ENCODE data around the gene ABHD15. TPM values are rescaled to one million over a fixed set of nuclear protein-coding genes. Genes with fewer than 3 reads are reported as not detected.

The ABHD15 gene
- total RNA-seq, 1 donor from 2014 or later: 6.3 TPM

DNA sequence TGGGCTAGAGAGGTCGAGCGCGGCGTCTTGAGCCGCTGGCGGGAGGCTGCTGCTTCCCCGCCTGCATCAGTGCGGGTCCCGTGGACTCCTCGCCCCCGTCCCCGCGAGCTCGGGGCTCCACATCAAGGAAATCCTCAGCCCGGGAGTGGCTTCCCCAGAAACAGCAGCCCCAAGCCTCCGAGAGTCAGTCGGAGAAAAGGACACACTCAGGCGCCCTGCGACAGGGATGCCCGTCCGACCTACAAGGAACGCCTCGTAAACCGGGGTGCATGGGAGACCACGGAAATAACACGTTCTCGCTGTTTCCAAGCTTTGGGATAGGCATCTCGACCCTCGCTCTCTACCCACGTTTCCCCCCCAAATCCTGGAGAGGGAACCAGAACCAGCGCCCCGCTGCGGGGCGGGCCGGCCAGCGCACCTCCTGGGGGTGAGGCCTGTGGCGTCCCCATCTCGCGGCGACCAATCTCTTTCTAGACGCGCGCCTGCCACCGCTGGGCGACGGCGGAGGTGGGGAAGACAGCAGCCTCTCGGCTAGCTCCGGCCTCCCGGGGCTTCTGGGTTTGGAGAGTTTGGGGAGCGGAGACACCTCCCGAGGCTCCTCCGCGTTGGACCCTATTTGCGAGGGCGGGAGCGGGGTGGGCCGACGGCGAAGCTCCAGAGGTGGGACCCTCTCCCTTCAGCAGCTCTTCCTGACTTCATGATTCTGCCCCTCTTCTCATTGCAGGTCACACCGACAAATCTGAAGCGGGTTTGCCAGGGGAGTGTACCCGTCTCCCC lies 905 bp upstream of the ABHD15 start:
- DNase-seq (ENCODE audit: low read depth): no peak
- FAIRE-seq: no peak
- Histone ChIP-seq H3K4me3 (ENCODE audit: low read depth, low read length) (peak overlapping the region; percentile 61), H3K36me3 (ENCODE audit: control insufficient read depth, insufficient read depth, low read length) (no peaks in the 10 kb centered on the region), H3K27me3 (ENCODE audit: control insufficient read depth, insufficient read depth, low read length) (no peaks in the 10 kb centered on the region)
- TF ChIP-seq, protein P1, sequence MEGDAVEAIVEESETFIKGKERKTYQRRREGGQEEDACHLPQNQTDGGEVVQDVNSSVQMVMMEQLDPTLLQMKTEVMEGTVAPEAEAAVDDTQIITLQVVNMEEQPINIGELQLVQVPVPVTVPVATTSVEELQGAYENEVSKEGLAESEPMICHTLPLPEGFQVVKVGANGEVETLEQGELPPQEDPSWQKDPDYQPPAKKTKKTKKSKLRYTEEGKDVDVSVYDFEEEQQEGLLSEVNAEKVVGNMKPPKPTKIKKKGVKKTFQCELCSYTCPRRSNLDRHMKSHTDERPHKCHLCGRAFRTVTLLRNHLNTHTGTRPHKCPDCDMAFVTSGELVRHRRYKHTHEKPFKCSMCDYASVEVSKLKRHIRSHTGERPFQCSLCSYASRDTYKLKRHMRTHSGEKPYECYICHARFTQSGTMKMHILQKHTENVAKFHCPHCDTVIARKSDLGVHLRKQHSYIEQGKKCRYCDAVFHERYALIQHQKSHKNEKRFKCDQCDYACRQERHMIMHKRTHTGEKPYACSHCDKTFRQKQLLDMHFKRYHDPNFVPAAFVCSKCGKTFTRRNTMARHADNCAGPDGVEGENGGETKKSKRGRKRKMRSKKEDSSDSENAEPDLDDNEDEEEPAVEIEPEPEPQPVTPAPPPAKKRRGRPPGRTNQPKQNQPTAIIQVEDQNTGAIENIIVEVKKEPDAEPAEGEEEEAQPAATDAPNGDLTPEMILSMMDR (IDR thresholded peaks at IDR 0.05; ENCODE audit: insufficient read depth, low read length, severe bottlenecking): peak; percentile 42

- DNase-seq (ENCODE audit: low read depth) (no peak), FAIRE-seq (no peak)
- Histone ChIP-seq H3K36me3 (ENCODE audit: control insufficient read depth, insufficient read depth, low read length) (no peaks in the 10 kb centered on the region), H3K4me3 (ENCODE audit: low read depth, low read length) (peak overlapping the region; percentile 61), H3K27me3 (ENCODE audit: control insufficient read depth, insufficient read depth, low read length) (no peaks in the 10 kb centered on the region)
- TF ChIP-seq, protein P1 (IDR thresholded peaks at IDR 0.05; ENCODE audit: insufficient read depth, low read length, severe bottlenecking): no peak
These were observed 392 bp upstream of the ABHD15 start for GRCh38 chr17:29567304-29567553.

DNA sequence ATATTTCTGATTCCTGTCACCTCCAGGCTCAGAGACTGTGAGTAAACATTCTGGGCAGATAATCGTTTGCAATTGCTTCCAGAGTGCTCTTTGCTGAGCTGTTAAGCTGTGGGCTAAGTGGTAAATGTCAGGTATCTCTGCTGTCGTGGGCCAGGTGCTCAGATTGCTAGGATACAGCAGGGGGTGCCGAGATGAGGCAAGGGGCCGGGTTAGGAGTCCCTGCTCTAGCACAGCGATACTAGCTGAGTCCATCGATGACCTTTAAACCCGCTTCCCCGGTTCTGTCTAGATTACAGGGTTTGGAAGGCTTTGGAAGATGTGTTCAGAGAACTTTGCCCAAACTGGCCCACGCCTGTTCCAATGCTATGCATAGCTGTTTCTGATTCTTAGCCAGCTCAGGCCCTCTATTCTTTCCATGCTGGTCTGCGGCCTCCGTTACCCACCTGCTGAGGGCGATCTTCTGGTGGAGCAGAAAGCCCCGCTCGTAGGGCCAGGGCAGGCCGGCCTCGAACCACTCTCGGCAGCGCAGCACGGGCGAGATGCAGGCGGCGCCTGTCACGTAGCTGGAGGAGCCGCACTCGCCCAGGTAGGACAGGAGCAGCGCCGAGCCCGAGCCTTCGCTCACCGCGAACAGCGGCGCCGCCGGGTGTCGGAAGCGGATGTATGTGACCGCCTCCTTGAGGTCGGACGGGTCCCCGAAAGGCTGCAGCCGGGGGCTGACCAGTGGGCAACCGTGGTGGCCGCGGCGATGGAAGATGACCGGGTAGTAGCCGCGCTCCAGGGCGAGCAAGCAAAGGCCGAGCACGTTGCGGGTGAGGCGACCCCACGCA lies 979 bp downstream of the ABHD15 start:
- Histone ChIP-seq H3K27me3 (ENCODE audit: control insufficient read depth, insufficient read depth, low read length) (no peaks in the 10 kb centered on the region), H3K36me3 (ENCODE audit: control insufficient read depth, insufficient read depth, low read length) (peaks cover 1% of the 10 kb centered on the region), H3K4me3 (ENCODE audit: low read depth, low read length) (peak overlapping the region; percentile 61)
- TF ChIP-seq, protein P1 (IDR thresholded peaks at IDR 0.05; ENCODE audit: insufficient read depth, low read length, severe bottlenecking): peak; percentile 31
- FAIRE-seq (no peak), DNase-seq (ENCODE audit: low read depth) (peak; percentile 29)

DNA sequence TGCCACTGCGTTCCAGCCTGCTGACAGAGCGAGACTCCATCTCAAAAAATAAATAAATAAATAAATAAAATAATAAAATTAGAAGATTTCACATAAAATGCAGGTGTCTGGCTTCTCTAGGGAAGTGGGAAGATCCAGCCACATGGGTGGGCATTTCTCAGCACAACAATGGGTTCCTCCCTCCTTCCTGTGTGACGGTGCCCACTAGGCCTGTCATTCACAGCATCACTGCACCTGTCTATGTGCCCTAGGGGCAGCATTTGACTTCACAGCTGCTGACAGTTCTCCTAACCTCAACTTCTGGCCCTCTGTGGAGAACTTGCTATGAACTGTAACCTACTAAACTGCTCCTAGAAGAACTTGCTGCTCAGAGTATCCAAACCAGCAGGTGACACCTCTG lies 3.0 kb downstream of the ABHD15 start:
- FAIRE-seq: no peak
- no peaks in the 10 kb centered on the region for H3K27me3 ChIP-seq (ENCODE audit: control insufficient read depth, insufficient read depth, low read length)
- H3K36me3 ChIP-seq (ENCODE audit: control insufficient read depth, insufficient read depth, low read length): peaks cover 1% of the 10 kb centered on the region
- H3K4me3 ChIP-seq (ENCODE audit: low read depth, low read length): no peak overlapping the region
- TF ChIP-seq, protein P1 (IDR thresholded peaks at IDR 0.05; ENCODE audit: insufficient read depth, low read length, severe bottlenecking): no peak
- no peak for DNase-seq (ENCODE audit: low read depth)

DNA sequence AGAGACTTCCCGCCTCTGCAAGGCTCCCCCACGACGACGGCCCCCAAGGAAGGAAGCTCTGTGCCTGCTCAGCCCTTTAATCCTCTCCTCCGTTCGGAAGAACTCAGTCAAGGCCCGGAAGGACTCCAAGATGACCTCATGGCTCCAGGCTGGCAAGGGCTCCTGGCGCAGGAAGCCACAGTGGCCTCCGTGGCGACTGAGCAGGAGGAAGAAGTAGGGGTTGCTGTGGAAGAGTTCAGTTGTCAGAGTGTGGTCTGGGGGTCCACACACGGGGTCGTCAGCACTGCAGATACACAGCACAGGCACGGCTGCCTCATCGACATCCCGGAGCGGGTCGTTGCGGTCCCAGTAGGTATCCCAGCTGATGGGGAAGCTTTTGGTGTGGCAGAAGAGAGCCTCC lies 4.2 kb downstream of the ABHD15 start:
- Histone ChIP-seq H3K36me3 (ENCODE audit: control insufficient read depth, insufficient read depth, low read length) (peaks cover 1% of the 10 kb centered on the region), H3K4me3 (ENCODE audit: low read depth, low read length) (no peak overlapping the region), H3K27me3 (ENCODE audit: control insufficient read depth, insufficient read depth, low read length) (no peaks in the 10 kb centered on the region)
- FAIRE-seq: peak; percentile 7
- TF ChIP-seq, protein P1 (IDR thresholded peaks at IDR 0.05; ENCODE audit: insufficient read depth, low read length, severe bottlenecking): no peak
- DNase-seq (ENCODE audit: low read depth): no peak

Measured in bronchial epithelial cell (primary cell).